OCI-LY7 (cell line): ENCODE data around the gene VPS26C.

Source experiments
- CTCF ChIP-seq: fragments of 200-600 bp; sonication (generic); conservative IDR thresholded peaks from 2 replicates; pipeline ENCODE4 v1.5.1; 2014; ENCODE audit warnings: mild to moderate bottlenecking, antibody characterized with exemption, low read length, moderate library complexity, mixed read lengths
- EZH2phosphoT487 ChIP-seq: fragments of 200-600 bp; sonication (generic); IDR thresholded peaks from 2 replicates; pipeline ENCODE4 v1.6.1; 2018; ENCODE audit warnings: low read depth, borderline replicate concordance, mild to moderate bottlenecking, mixed run types, antibody characterized with exemption, low read length, moderate library complexity, mixed read lengths

GRCh38 chr21:37245151-37245550, 22.0 kb downstream of the VPS26C start:
- no peak for TF ChIP-seq CTCF
- no peak for TF ChIP-seq EZH2phosphoT487
